Activated gamma-delta T cell treated with anti-CD3 and anti-CD28 coated beads, Interleukin-2, amount 50 U/mL, for 16 hours (primary cell): ENCODE results near the gene KAT6B.
"Not testable (repeated sequence)": the region's sequence is repeated elsewhere in the genome, so short reads cannot be mapped to it uniquely, and the experiment has no call there.

ENCODE experiments used
- DNase-seq: peaks from one replicate; pipeline ENCODE4 v3.0.0-alpha.2; 2020; ENCODE audit warnings: low read depth

Gene KAT6B

DNA sequence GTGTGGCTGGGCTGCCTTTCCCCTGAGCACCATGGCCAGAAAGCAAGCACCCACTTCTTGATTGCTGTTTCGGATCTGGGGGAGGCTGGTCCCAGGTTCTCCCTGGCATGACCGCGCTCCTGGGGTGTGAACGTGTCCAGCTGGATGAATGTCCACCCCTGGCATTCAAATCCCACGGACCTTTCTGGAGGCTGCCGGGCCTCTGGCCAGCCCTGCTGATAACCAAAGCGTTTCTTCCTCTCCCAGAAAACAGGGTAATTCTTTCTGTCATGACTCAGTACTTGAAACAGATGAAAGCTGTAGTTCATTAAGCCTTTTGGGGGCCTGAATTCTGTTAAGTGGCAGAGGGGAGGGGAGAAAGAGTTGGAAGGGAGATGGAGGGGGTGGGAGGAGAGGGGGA is 211.9 kb downstream of the KAT6B start:
- no peak for DNase-seq

DNA sequence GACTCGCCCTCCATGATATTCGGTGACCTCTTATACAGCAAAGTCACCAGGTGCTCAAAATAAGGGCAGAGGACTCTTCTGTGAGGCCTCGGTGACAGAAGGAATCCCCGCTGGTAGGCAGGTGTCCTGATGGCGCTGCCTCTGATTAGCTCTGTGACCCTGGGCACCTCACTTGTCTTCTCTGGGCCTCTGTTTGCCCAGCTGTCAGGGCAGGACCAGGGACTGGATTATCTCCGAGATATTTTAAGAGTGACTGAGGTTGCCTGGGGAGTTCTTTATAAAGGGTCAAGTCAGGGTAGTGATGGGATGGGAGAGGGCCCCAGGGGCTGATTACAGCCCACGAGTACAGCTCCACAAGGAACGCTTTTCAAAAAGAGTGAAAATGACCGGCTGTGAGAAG is 214.2 kb downstream of the KAT6B start:
- DNase-seq, result no peak

DNA sequence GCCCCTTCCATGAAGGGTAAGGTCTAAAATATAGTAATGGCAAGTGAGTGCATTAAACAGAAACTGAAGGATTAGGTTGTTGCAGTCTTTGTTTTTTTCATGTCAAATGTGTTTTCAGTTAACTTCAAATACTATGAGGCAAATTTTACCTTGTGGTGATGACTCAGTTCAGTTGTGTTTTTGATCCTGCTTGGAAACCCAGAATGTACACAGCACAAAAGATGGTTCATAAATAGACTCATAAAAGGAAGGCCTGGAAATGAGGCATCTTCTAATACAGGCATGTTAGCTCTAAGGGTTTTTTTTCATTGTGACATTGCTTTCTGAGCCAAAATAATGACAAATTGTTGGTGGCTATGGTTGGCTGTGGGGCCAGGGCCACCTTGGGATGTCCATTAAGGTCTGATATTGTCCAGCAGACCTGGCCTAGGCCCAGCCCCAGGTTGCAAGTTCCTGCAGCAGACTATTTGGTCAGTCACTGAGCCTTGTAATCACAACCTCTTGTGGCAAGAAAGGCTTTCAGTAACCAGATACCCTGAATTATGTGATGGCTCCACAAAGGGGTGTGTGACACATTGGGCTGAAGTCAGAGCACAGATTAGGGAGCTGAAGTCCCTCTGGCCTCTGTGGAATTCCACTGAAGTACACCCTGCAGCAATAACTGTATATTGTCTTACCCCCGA is 216.0 kb downstream of the KAT6B start:
- DNase-seq, result no peak

DNA sequence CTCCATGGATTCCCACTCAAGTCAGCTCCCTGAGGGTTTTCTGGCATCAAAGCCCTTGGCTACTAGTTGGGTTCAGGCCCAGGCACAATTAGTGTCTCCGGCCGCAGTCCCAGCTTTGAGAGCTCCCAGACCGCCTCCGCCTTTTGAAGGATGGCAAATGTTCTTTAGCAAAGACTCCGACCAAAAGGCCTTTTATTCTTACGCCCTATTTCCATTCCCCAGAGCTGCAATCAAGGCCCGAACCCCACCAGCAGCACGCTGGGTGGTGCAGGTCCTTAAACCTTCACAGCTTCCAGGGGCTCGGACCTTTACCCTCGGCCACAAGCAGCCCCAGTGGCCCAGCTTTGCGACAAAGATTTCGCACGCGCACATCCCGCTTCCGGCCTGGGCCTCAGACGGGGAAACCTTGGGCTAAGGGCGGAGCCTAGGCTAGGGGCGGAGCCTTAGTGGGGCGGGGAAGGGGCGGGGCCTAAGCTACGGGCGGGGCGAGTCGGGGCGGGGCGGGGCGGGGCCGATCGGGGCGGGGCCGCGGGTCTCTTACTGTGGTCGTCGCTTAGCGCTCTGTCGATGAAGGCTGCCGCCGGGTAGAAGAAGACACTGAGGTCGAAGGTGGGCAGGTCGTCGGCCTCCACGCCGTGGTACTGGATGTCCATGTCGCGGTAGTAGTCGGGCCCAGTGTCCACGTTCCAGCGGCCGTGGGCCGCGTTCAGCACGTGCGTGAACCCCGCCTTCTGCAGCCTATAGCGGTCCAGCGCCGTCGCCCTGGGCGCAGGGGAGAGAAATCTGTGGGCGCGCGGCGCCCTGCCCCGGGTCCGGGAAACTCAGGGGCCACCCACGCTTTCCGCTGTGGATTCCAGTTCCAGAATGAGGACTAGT is 217.1 kb downstream of the KAT6B start:
- peak; percentile 16 for DNase-seq

DNA sequence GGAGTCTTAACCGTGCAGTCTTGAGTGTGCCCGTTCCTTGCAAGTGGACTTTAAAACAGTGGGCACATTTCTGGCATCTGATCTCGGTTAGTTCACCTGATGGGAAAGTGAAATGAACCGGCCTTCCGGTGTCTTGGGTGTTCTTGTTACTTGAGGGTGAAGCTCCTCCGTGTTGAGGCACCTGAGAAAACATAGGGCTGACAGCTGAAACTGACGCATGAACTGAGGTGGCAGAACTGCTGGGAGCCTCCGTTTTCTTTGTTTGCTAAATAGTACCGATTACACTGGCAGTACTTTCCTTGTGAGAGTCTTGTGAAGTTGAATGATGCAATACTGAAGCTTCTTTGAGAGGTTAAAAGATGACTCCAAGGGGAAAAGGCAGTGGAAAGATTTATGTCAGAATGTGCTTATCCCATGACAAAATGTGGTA is 222.3 kb downstream of the KAT6B start:
- DNase-seq, result no peak

DNA sequence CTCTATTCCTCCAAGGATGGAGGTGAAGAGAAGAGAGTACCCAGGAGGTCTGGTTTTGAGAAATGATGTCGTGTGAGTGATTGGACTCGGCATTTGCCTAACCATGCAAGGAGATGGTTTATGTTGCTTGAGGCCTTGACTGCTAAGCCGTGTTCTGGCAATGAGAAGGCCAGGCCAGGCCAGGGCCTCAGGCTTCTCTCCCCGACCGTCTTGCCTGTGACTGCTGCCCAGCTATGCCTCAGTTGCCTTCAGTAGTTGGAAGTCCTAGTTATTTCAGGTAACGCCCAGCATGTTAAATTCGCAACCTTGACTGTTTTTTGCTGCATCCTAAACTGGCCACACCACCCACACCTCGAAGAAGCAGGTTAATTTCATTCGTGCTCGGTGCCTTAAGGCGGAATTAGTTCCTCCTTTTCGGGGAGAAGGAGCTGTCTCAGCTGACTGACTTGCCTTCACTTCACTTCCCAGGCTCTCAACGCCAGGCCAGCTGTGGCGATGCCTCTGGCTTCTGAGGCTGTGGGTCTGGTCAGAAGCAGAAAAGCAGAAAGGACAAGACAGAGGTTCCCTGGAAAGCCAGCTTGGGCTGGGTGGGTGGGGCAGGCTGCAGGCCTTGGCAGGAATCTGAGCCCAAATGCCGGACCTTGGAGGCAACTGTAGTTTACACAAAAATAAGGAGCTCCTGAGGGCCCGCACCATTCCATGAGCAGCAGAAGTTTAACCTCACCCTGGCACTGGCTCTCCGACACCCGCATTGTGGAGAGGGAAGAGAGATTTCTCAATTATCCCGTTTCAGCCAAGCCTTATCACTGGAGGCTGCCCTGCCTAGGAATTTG is 223.1 kb downstream of the KAT6B start:
- no peak for DNase-seq

DNA sequence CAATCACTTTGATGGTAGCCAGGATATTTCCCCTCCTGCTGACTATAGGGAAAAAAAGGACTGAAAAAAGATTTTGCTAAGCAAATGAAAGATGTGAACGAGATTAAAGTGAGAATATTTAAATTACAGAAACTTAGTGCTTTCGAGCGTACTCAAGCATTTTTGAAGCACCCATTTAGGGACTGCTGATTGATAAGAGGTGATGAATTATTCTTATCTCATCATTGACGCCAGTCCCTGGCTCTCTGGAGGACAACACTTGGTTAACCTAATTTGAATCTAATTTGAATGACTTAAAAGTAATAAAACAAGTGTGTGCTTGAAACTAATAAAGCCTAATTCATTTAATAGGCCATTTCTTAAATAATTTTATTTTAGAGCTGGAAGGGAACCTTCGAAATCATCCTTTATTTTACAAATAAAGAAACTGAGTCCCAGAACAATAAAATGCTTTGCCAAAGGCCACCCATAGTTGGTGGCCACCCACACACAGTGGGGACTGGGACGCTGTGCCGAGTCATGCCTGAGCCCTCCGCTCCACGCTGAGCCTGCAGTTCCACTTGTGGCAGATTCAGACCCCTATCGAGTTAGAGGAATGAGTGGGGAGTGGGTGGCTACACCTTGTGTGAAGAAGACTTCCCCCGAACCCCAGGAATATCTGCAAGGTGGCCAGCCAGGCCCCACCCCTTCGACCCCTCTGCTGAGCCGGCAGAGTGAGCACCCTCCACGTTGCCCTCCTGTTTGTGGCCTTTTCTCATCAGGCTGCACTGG is 223.9 kb downstream of the KAT6B start:
- no peak for DNase-seq

DNA sequence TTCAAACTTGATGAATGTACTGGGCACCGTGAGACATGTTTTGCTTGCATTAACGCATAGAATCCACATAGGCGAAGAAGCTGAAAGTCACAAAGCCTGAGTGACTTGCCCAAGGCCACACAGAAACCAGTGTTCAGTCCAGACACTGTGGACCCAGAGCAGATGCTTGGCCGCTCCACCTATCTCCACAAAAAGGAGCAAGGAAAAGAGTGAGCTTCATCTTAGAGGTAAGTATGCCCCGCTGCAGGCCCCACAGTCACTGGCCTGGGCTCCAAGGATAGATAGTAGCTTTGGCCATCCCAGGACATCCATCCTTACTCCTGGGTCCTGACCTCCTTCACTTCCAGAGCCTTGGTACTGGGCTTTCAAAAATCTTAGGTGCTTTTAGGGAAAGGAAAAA is 224.9 kb downstream of the KAT6B start:
- DNase-seq, result no peak

DNA sequence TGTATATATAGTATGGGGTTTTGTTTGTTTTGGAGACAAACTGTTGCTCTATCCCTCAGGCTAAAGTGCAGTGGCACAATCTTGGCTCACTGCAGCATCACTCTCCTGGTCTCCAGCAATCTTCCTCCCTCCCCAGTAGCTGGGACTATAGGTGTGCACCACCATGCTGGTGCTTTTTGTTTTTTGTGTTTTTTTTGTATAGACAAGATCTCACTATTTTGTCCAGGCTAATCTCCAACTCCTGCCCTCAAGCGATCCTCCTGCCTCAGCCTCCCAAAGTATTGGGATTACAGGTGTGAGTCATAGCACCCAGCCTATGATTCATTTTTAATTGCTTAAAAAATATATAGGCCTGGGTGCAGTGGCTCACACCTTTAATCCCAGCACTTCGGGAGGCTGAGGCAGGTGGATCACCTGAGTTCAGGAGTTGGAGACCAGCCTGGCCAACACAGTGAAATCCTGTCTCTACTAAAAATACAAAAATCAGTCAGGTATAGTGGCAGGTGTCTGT is 229.6 kb downstream of the KAT6B start:
- not testable (repeated sequence) for DNase-seq

DNA sequence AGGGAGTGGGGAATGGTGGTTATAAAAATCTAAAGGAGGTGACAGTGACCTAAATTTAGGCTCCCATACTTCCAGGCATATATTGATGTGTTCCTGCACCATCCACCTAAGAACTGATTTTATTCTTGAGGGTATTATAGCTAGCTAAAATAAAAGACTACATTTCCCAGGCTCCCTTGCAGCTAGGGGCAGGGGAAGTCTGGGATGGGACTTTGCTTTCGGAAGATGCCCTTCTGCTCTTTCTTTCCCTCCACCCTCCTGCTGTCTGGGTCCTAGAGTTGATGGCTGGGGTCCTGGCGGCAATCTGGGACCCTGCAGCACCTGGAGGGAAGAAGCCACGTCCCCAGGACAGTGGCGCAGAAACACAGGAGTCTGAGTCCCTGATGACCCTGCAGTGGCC is 231.3 kb downstream of the KAT6B start:
- DNase-seq, result no peak

DNA sequence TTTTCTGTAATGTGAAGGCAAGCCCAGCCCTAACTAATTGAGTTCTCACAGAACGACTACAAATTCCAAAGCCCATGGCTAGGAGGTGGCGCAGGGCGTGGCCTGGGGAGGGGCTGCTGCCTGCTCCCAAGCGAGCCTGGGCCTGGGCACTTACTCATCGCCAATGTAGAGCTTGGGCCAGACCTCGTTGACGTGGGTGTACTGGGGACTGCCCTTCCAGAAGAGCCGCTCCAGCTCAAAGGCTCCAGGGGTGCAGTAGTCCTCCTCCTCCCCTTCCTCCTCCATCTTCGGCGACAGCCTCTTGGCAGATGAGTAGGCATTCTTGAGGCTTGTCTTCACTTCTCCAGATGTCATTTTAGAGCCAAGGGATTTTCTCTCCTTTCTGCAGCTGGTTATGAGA is 231.8 kb downstream of the KAT6B start:
- DNase-seq, result no peak

DNA sequence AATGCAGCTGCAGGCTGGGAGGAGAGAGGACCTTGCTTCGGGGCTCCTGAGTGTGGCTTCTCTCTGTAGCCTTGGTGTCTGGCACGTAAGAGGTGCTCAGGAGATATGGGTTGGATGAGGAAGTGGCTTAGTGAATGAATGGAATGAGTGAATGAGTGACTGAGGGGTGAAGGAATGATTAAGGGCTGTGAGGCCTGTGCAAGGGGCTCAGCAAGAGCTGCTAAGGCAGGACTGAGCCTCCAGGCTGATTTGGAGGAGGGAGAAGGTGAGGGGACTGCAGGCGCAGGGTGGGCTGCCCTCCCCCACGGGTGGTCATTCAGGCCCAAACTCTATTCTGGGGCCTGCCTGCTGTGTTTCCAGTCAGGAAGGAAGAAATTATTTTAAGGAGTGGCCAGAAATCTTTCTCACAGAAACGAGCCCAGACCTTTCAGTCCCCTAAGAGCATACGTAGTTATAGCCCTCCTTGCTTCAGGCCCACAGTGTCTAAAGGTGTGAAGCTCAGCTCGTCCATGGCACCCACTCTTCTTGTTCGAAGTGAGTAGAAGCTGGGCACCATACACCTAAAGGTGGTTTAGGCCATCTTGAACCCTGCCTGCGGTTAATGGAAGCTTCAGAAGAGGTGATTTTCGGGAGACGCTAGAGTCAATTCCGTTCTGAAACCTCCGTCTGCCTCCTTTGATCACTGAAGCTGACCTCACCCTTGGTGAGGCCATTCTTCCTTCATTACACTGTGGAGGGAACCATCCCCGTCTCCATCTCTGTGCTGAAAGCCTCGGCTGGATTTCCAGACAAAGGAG is 235.5 kb downstream of the KAT6B start:
- DNase-seq, result no peak

DNA sequence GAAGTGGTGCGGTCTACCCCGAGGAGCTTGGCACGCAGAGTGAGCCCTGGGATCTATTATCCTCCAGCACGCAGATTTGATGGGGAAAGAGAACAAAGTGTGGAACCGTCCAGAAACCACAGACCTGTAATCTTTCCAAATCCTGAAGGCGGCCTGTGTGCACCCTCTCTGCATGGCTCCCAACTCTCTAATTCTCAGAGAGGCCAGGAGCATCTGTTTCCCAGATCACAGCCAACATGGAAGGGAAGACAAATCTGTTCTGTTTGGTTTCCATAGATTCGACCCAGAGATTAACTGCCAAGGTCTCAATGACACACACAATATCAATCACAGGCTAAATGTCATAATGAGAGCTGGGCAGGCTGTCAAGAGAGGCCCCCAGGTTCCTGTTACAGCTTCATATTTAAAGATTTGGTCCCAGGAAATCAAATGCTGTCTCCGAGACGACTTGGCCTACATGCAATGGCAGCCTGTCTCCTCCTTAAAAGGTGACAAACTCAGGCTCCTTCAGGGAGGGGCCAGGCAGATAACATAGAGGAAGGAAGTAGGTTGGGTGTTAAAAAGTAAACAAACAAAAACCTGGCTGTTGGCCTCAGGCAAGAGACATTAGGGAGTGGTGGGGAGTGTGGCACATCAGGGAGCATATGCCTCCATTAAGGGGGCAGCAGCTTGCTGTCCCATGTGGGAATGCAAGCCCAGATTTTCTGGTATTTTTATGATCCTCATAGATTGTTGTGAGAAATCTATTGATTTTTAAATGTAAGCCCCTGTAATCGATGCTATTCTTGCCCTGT is 236.3 kb downstream of the KAT6B start:
- no peak for DNase-seq

DNA sequence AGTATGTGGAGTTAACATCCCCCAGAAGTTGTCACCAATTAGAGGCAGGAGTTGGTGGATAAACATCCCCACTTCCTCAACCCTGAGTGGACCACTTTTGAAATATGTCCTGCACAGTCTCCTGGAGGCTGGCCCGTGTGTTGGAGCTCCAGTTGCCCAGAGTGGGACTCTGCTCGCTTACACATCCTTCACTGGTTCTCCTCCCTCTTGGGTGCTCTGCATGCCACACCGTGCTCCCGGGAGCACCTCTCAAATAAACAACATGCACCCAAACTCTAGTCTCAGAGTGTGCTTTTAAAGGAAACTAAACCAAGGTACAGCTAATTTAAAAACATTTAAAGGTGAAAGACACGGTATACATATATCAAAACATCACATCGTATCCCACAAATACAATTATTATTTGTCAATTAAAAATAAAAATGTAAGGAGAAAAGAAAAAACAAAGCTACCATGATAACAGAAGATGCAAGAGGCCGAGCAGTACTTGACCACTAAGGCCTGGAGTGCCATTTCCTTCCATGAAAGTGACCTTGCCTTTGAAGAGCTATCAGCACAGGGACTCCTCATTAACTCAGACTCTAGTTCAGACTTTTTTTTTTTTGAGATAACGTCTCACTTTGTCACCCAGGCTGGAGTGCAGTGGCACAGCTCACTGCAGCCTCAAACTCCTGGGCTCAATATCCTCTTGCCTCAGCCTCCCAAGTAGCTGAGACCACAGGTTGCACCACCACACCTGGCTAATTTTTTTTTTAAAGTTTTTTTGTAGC is 237.2 kb downstream of the KAT6B start:
- no peak for DNase-seq

DNA sequence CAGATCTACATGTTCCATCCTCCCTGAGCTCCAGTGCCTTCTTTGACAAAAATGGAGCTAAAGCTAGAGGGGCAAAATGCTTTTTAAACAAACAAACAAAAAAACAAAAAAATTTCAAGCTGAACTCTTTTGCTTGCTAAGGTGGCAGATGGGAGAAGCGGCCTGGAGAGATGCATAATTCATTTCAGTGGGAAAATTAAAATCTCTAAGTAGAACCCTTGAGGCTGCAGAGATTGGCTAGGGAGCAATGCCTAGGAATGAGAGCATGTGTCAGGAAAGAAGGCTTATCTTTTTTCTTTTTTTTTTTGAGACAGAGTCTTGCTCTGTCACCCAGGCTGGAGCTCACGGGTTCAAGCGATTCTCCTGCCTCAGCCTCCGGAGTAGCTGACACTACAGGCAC is 238.7 kb downstream of the KAT6B start:
- DNase-seq, result no peak

DNA sequence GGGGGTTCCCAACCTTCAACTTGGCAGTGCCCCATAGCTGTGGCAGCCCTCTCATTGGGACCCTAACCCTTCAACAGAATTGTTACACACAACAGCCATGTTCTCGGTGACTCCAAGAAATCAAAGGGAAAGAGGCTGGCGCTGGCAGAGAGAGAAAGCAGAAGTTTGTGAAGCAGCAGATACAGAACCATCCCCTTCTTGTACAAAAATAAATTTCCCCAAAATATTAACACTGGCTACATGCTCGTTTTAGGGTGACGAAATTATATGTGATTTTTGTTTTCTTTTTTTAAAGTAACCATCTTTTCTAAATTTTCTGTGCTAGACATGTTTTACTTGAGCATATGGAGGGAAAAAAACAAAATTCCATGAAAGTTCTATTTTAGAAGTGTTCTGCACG is 239.9 kb downstream of the KAT6B start:
- DNase-seq, result no peak

DNA sequence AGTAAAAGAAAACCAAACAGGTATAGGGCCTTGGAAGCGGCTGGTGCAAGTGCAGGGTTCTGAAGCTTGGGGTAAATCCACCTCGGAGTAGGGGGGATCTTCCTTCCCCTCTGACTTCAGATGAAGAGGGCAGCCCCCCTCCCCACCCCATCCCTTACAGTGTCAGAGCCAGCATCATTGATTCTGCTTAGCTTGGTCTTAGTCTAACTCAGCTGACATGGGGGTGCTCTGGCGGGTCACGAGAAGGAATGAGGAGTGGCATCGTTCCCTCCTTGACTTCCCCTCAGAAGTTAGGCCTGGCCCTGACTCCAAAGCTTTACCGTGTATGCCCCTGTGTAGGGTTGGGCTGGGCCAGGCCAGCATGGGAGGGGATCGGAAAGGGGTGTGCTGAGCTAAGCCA is 240.9 kb downstream of the KAT6B start:
- DNase-seq, result no peak

DNA sequence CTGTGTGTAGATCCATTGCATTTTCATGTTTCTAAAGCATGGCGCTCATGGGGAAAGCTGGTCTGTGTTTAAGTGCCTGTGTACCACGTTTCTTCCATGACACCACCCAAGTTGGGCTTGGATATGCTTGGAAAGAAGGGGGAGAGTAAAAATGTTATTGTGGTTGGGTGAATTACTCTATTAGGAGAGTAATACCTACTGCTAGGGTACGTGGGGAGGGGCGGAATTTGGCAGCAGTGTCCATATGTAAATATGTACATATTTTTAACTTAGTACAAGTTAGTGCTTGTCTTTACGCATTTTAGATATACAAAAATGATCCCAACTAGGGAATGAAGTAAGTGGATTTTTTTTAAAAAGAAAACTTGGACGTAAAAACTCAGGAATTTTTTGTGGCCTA is 242.1 kb downstream of the KAT6B start:
- no peak for DNase-seq

DNA sequence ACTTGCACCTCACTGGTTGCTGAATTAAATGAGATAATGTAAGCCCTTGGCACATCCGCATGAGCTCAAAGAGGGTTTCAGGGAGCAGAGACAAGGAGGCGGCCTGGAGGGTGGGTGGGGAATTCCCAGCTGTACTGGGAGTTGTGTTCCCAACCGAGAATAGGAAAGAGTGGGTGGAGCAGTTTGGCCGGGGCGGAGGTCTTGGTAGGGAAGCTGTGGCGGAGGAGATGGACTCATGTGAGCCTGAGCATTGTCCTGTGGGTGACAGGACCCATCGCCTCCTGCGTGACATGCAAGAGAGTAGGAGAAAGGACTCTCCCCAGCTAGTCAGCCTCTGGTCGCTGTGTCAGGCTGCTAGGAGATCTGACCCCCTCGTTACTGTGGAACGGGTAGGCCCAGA is 244.1 kb downstream of the KAT6B start:
- no peak for DNase-seq
